Activated CD8-positive, alpha-beta T cell treated with anti-CD3 and anti-CD28 coated beads for 36 hours (primary cell): ENCODE measurements around the gene GCA. TPM values are rescaled to one million over a fixed set of nuclear protein-coding genes. Genes with fewer than 3 reads are reported as not detected.
A peak's percentile ranks its signal among the peaks of the same experiment; 100 is the strongest.

Source experiments
- ATAC-seq: fragments of 200-7000 bp; cut with Tn5 transposase; one replicate; pipeline ENCODE4 v1.10.0; 2021; ENCODE audit warnings: mild to moderate bottlenecking, moderate library complexity
- CTCF ChIA-PET: fragments of 350-600 bp; sonication (Branson Sonifier 250); formaldehyde crosslinking; loops from one replicate; lab custom pipeline; 2021; ENCODE audit warnings: antibody characterized with exemption; lab: Charles Lee
- POLR2A ChIA-PET: fragments of 350-600 bp; sonication (Branson Sonifier 250); formaldehyde crosslinking; loops from one replicate; lab custom pipeline; 2021; ENCODE audit warnings: antibody characterized with exemption; lab: Charles Lee
- DNase-seq: peaks from one replicate; pipeline ENCODE4 v3.0.0-alpha.2; 2020
- H3K27ac Mint-ChIP-seq: one replicate; pipeline ENCODE4 v1.8.0; 2021; ENCODE audit warnings: mild to moderate bottlenecking, mixed read lengths
- H3K27me3 Mint-ChIP-seq: one replicate; pipeline ENCODE4 v1.8.0; 2021; ENCODE audit warnings: mixed read lengths
- H3K36me3 Mint-ChIP-seq: one replicate; pipeline ENCODE4 v1.8.0; 2021; ENCODE audit warnings: low read depth, mixed read lengths
- H3K4me1 Mint-ChIP-seq: one replicate; pipeline ENCODE4 v1.8.0; 2021; ENCODE audit warnings: low read depth, mixed read lengths
- H3K4me3 Mint-ChIP-seq: one replicate; pipeline ENCODE4 v1.8.0; 2021; ENCODE audit warnings: mild to moderate bottlenecking, moderate library complexity, mixed read lengths
- H3K9me3 Mint-ChIP-seq: one replicate; pipeline ENCODE4 v1.8.0; 2021; ENCODE audit warnings: mixed read lengths
- CTCF ChIP-seq: fragments of 200-600 bp; IDR thresholded peaks from one replicate; pipeline ENCODE4 v1.8.0; 2022; ENCODE audit warnings: antibody characterized with exemption, mild to moderate bottlenecking
- intact Hi-C: fragments of 100-400 bp; cut with micrococcal nuclease; formaldehyde crosslinking; loops from one replicate; pipeline ENCODE4 v1.10.0; 2022
- total RNA-seq, 2 experiments: library from RNA; stranded (reverse); gene quantifications; one replicate each; pipeline ENCODE4 v1.2.3, GENCODE V29; 2021

GCA gene
- total RNA-seq, 2 experiments from 2014 or later, result 23.4 to 25.2 TPM

GRCh38 chr2:162300266-162300665 is 43.7 kb upstream of the GCA start:
- ChIA-PET CTCF (interaction anchor here (0.9 to 17.4 kb wide), 11 partner anchors 10 to 219 kb away, joined by 3 to 292 read pairs (median 8); partner anchors contain the start of genes GCA and IFIH1), POLR2A (no interaction called here)
- ATAC-seq (no peak), DNase-seq (no peak)
- TF ChIP-seq CTCF, result no peak
- Mint-ChIP-seq H3K27ac (no peak overlapping the region), H3K27me3 (no peaks in the 10 kb centered on the region), H3K36me3 (peaks cover 3% of the 10 kb centered on the region), H3K4me1 (no peaks in the 10 kb centered on the region), H3K4me3 (no peak overlapping the region), H3K9me3 (no peaks in the 10 kb centered on the region)
- intact Hi-C loops, result loop anchor here (2.0 kb wide), 1 partner anchor 147 kb away; the partner anchor contains the start of gene GCG

- DNase-seq, result peak; percentile 69
- Mint-ChIP-seq H3K4me3 (no peak overlapping the region), H3K27ac (no peak overlapping the region), H3K36me3 (no peaks in the 10 kb centered on the region), H3K4me1 (no peaks in the 10 kb centered on the region), H3K27me3 (no peaks in the 10 kb centered on the region), H3K9me3 (no peaks in the 10 kb centered on the region)
- ChIA-PET CTCF (interaction anchor here (0.6 to 17.4 kb wide), 21 partner anchors 9 to 355 kb away, joined by 3 to 292 read pairs (median 5); partner anchors contain the start of gene IFIH1), POLR2A (no interaction called here)
- TF ChIP-seq CTCF, result peak; percentile 93
- peak; percentile 69 for ATAC-seq
- intact Hi-C loops, result loop anchor here (2.0 kb wide), 1 partner anchor 148 kb away; the partner anchor contains the start of gene GCG
Measured at GRCh38 chr2:162301151-162301804, 42.7 kb upstream of the GCA start.

- Mint-ChIP-seq H3K4me3 (no peak overlapping the region), H3K27ac (no peak overlapping the region), H3K27me3 (no peaks in the 10 kb centered on the region), H3K36me3 (no peaks in the 10 kb centered on the region), H3K9me3 (no peaks in the 10 kb centered on the region), H3K4me1 (no peaks in the 10 kb centered on the region)
- DNase-seq (no peak), ATAC-seq (no peak)
- no peak for TF ChIP-seq CTCF
- intact Hi-C loops, result loop anchor here (2.0 kb wide), 1 partner anchor 149 kb away; the partner anchor contains the start of gene GCG
- ChIA-PET POLR2A (interaction anchor here (0.9 kb wide), 1 partner anchor 17 kb away, joined by 3 read pairs; no protein-coding TSS in a partner anchor), CTCF (interaction anchor here (0.6 to 17.4 kb wide), 23 partner anchors 9 to 356 kb away, joined by 3 to 292 read pairs (median 5); partner anchors contain the start of gene IFIH1)
Measured at GRCh38 chr2:162301877-162302276, 42.1 kb upstream of the GCA start.

- Mint-ChIP-seq H3K9me3 (no peaks in the 10 kb centered on the region), H3K36me3 (peaks cover 16% of the 10 kb centered on the region), H3K27me3 (no peaks in the 10 kb centered on the region), H3K4me1 (peaks cover 21% of the 10 kb centered on the region), H3K4me3 (no peak overlapping the region), H3K27ac (no peak overlapping the region)
- POLR2A ChIA-PET, result interaction anchor here (3.1 kb wide), 1 partner anchor 12 kb away, joined by 10 read pairs; the partner anchor contains the start of gene IFIH1
- CTCF ChIA-PET, result interaction anchor here (0.7 to 17.4 kb wide), 4 partner anchors 12 to 152 kb away, joined by 3 to 292 read pairs (median 3); partner anchors contain the start of gene IFIH1
- no peak for TF ChIP-seq CTCF
- ATAC-seq (no peak), DNase-seq (no peak)
- intact Hi-C loops, result no loop called here
Measured at GRCh38 chr2:162305901-162306300, 38.0 kb upstream of the GCA start.
